Inflammatory macrophage treated with lipopolysaccharide for 4 hours (primary cell): ENCODE measurements around the gene THSD4.
A peak's percentile ranks its signal among the peaks of the same experiment; 100 is the strongest.
"Not testable (repeated sequence)": the region's sequence is repeated elsewhere in the genome, so short reads cannot be mapped to it uniquely, and the experiment has no call there.

Experiments used
- DNase-seq: peaks from one replicate; pipeline ENCODE4 v3.0.0-alpha.2; 2020

THSD4 gene

DNA sequence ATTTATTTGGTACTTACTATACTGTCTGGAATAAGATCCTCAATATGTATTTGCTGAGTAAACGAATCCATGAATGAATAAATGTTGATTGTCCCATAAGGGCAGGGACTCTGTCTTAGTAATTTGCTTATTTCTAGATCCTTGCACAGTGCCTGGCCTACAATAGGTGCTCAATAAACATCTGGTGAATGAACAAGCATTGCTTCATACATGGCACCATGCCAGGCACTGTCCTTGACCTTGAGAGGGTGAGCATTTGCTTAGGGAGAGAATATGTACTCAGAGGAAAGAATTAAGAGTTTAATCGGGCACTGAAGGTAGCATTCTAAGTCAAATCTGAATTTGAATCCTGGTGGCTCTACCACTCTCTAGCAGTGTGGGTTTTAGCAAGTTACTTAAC lies 282.1 kb downstream of the THSD4 start:
- DNase-seq: no peak

DNA sequence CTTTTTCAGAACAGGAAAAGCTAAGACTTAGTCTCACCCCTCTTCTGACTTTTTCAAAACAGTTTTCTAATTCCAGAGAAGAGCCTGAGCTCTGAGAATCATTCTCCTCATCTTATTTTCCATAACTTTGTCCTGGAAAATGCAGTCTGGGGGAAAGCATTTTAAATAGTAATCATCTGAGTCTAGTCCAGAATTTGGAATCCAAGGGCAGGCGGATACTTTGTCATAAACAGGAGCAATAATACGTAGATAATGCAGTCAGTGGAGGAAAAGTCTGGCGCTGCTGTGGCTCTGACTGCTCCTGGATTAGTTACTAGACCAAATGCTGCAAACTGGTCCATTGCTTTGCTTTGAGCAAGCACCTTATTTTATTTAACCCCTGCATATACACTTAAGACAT lies 285.0 kb downstream of the THSD4 start:
- no peak for DNase-seq

- DNase-seq: not testable (repeated sequence)
These were observed 286.5 kb downstream of the THSD4 start for GRCh38 chr15:71401728-71402127.

DNA sequence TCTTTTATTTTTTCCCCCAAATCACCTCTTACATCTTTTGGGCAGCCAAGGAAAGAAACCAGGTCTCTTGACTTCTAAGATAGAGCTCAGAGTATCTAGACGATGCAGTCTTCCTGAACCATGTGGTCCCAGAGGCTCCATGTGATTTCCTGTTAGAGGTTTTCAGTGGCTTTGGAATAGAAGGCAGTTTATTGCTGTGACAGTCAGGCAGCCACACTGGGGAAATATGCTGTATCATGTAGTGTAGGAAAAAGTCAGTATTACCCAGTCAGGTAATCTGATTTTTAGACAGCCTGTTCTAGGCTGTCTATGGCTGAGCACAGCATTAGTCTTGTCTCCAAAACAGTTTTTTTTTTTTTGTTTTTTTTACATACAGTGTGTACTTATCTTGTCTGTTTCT lies 294.3 kb downstream of the THSD4 start:
- no peak for DNase-seq

DNA sequence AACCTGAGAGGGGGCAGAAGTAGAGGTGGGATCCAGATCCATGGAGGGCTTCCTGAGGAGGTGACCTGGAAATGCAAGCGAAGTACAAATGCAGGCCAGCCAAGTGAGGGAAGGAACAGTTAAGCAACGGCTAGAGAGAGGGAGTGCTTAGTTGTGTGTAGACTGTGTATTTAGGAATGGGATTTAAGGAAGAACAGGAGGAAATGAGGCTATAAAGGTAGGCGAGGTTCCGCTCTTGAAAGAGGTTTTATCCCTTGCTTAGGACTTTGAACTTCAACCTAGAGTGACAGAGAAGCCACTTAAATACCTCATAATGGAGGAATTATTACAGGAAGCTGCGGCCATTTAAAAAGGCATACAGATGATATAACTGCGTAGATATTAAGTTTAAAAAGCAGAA lies 295.1 kb downstream of the THSD4 start:
- no peak for DNase-seq

DNA sequence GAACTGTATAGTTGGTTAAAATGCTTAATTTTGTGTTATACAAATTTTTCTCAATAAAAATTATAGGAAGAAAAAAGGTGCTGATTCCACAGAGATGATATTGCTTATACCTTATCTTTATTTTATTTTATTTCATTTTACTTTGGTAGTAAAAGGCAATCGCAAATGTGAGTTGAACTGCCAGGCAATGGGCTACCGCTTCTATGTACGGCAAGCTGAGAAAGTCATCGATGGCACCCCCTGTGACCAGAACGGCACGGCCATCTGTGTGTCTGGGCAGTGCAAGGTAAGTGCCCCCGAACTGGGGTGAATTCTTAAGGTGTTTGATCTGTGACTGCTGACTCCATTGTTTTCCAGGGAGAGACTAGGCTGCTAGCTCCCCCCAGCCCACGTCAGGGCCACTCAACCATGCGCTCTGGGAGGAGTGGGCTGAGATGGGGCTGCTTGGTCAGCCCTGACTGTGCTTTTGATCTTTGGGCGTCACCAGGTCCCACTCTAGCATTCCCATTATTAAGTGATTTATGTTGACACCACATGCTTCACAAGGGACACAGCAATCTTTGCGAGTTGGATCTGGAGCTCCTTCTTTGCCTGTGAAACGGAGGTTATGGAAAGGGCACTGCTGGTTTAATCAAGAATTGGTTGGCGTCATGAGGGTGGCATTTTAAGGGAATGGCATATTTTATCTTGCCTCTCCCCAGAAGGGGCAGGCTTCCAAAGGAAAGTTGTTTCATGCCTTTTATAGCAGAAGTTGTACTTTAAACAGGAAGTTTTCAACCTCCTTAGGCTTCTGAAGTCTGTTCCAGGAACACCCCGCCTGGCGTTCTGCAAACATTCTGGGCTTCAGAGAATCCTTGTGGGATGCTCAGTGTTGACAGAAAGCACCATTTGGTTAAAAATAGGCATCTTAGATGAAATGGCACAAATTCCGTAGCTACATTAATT lies 296.5 kb downstream of the THSD4 start:
- DNase-seq: no peak

DNA sequence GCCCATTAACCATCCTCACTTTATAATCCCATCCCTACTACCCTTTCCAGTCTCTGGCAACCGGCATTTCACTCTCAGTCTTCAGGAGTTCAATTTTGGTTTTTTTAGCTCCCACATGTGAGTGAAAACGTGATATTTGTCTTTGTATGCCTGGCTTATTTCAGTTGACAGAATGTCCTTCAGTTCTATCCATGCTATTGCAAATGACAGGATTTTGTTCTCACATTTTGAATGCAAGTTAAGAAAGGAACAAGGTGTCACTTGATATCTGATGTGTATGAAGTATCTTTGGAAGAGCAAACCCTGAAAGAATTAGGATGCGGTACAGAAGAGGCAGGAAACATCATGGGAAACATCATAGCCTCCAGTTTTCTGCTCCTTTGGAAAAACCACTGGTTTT lies 298.1 kb downstream of the THSD4 start:
- DNase-seq: no peak

GRCh38 chr15:71414853-71415252 lies 299.6 kb downstream of the THSD4 start:
- DNase-seq: no peak

DNA sequence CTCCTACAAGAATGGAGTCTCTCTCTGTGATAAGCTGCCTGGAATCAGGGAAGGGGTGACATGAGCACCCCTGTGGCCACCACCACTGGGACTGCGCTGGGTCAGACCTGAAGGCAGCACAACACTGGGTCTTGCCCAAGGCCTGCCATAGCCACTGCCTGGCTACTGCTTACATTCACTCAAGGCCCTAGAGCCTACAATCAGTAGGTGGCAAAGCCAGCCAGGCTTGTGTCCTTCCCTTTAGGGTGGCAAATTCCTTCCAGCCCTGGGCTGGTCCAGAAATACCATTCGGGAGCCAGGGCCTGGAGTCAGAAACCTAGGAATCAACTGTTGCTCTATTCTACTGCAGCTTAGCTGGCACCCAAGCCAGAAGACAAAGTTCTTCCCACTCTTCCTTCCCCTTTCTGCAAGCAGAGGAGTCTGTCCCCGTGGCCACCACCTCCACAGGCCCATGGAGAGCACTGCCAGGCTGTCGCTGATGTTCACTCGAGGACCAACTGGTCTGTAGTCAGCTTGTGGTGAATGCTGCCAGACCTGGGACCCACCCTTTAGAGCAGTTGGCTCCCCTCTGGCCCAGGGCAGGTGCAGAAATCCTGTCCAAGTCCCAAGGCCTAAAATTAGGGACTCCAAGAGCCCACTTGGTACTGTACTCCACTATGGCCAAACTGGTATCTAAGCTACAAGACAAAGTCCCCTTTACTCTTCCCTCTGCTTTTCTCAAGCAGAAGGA lies 307.4 kb downstream of the THSD4 start:
- DNase-seq: no peak

DNA sequence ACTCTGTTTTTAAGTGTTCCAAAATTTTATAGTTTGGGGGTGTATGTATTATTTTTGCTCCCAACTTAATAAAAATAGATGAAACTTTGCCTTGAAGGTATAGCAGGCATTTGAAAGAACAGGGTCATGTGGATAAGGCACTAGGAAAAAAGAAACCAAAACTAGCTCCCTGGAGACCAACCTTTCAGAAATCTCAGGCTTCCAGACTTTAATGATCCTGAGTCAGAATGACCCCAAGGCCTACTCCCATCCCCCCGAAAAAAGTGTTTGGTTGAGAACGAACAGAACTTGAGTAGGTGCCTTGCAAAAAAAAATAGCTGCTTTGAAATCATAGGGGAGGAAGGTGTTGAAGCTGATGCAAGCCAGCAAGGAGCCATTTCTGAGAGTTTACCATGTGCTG lies 309.5 kb downstream of the THSD4 start:
- no peak for DNase-seq

DNA sequence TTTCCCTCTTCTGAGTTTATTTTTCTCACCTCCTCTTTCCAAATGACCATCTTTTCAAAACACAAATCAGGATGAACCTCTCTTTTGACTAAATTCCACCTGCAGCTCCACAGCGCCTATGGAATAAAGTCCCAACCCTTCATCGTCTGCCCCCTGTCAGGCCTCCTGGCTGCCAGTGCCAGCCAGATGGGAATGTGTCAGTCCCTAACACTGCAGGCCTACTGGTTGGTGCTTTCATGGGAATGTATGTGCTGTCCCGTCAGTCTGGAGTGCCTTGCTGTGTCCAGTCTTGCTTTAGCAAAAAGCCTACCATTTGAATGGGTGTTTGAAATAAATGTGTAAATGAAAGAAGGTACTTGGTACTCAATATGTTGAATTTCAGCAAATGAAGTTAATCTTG lies 310.1 kb downstream of the THSD4 start:
- DNase-seq: no peak

- DNase-seq: no peak
These were observed 311.5 kb downstream of the THSD4 start for GRCh38 chr15:71426792-71427191.

DNA sequence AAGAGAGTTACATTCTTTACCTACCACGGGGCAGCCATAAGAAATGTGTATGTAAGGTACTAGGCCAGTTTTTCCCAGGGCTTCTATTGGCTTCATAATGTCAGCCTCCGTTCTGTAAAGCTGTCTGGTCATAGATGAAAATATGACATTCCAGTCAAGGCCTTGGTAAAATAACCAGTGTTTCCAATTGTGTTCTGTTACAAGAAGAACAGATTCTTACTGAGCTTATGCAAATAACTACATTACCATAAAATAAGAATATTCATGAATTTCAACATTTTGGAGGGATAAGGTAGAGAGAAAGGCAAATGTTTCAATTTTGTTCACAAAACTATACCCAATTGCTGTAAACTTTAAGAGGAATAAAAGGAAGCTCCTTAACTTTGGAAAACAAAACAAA lies 315.5 kb downstream of the THSD4 start:
- DNase-seq: no peak

GRCh38 chr15:71431343-71432336 lies 316.4 kb downstream of the THSD4 start:
- no peak for DNase-seq

DNA sequence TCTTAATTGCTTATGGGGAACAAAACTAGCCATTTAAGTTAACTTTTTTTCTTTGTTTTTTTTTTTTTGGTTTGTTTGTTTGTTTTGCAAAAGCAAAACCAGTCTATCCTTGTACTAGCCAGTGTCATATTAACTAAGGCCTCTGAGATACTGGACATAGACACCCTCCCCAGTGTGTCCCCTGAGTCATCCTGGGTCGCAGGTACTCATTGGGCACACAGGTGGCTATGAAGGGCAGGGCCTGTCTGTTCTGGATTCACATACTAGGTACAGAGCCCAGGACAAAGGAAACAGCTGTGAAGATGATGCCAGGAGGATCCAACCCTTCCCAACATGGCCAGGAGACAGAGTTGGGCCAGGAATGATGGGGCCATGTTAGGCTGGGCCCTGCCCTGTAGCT lies 318.1 kb downstream of the THSD4 start:
- DNase-seq: no peak

DNA sequence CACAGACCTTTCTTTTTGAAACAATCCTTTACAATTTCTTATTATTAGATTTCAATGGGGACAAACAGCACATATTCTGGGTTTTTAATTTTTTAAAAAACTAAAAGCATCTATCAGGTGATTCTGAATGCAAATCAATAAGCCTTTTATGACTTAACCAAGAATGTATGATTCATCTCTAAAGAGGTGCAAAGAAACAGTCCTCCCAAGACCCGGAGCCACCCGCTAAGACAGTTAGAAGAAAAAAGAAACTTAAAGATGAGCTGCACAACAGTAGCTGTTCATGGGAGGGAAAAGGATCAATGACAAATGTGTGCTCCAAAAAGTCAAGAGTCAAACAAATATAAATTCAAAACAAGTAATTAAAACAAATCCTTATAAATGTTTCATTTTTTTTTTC lies 319.5 kb downstream of the THSD4 start:
- DNase-seq: no peak

- DNase-seq: no peak
These were observed 320.3 kb downstream of the THSD4 start for GRCh38 chr15:71435552-71435951.

GRCh38 chr15:71436854-71437253 lies 321.6 kb downstream of the THSD4 start:
- no peak for DNase-seq

GRCh38 chr15:71437404-71437803 lies 322.1 kb downstream of the THSD4 start:
- DNase-seq: no peak

- DNase-seq: no peak
These were observed 322.6 kb downstream of the THSD4 start for GRCh38 chr15:71437919-71438318.

DNA sequence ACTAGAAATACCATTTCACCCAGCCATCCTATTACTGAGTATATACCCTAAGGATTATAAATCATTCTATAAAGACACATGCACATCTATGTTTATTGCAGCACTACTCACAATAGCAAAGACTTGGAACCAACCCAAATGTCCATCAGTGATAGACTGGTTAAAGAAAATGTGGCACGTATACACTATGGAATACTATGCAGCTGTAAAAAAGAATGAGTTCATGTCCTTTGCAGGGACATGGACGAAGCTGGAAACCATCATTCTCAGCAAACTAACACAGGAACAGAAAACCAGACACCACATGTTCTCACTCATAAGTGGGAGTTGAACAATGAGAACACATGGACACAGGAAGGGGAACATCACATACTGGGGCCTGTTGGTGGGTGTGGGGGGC lies 324.2 kb downstream of the THSD4 start:
- DNase-seq: not testable (repeated sequence)

DNA sequence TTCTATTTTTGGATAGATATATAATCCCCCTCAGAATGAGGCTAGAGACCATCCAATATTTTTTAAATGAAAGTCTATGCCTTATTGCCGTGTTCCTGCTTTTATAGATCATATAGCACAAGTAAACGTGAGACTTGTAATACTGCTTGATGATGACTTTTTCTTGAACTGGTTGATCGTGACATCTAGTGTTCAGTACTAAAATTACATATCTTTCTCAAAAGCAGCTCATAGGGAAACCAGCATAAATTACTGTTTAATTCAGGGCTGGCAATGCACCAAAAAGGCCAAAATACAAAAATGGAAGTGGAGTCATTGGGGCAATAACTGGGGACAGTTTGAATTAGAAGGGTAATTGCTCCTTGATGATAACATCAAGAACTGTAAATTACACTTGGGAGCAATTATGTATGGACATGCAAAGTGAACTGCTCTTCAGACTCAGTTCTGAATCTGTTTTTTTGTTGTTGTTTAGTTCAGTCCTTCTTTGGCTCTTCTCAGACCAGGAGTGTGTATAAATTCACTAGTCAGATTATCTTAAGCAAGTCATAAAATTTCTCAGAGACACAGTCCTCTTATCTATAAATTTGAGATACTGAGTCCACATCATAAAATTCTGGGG lies 325.3 kb downstream of the THSD4 start:
- DNase-seq: peak; percentile 60
